HepG2 (cell line): ENCODE results near the gene MAP2K6. TPM values are rescaled to one million over a fixed set of nuclear protein-coding genes. Genes with fewer than 3 reads are reported as not detected.
A peak's percentile ranks its signal among the peaks of the same experiment; 100 is the strongest.

Experiments
- ATAC-seq: fragments of 200-7000 bp; cut with Tn5 transposase; 3 replicates; pipeline ENCODE4 v1.9.1; 2020; ENCODE audit warnings: mild to moderate bottlenecking, moderate library complexity
- BruUV-seq: library from RNA; stranded (reverse); fragments of 400-500 nt; replicated peaks from 2 replicates; lab custom pipeline; 2021; lab: Mats Ljungman, UMichigan
- CTCF ChIA-PET: fragments of 300-600 bp; formaldehyde crosslinking; extraction: SDS; loops from one replicate; lab custom pipeline; 2021; ENCODE audit warnings: low total read pairs, inconsistent platforms, low intra/inter-chr PET ratio; lab: Yijun Ruan, JAX
- POLR2A ChIA-PET: fragments of 350-600 bp; sonication (Branson Sonifier 250); formaldehyde crosslinking; loops from one replicate; lab custom pipeline; 2020; ENCODE audit warnings: antibody characterized with exemption, inconsistent platforms; lab: Yijun Ruan, JAX
- DNase-seq: peaks from one replicate; pipeline ENCODE4 v3.0.0-alpha.2; 2015; ENCODE audit warnings: low spot score
- FAIRE-seq: peaks from 3 replicates; lab custom pipeline; 2011; peaks lifted over from hg19 to GRCh38; lab: Jason Lieb, UNC
- H2AFZ ChIP-seq: one replicate; pipeline ENCODE4 v1.6.1; 2011; ENCODE audit warnings: low read length, inconsistent platforms
- H3K27ac ChIP-seq: fragments of 300-600 bp; 3 replicates; pipeline ENCODE4 v1.8.0; 2011; ENCODE audit warnings: mixed run types, mild to moderate bottlenecking, mixed read lengths, low read length, inconsistent platforms; ENCODE audit not compliant: insufficient read depth; ENCODE audit errors: extremely low read length
- H3K27me3 ChIP-seq, 2 experiments: fragments of 200-600 bp in 1 of 2; 2 replicates in 1 of 2; 3 replicates in 1 of 2; pipeline versions ENCODE4 v1.6.0 to v1.8.0; 2011; ENCODE audit warnings: low read length in 2 of 2, mild to moderate bottlenecking in 2 of 2, moderate library complexity in 2 of 2, inconsistent platforms in 1 of 2; ENCODE audit not compliant: insufficient read depth in 2 of 2, control insufficient read depth in 1 of 2
- H3K36me3 ChIP-seq, 2 experiments: fragments of 200-600 bp in 1 of 2; replicated peaks in 1 of 2; 2 replicates in 1 of 2; 3 replicates in 1 of 2; pipeline versions ENCODE4 v1.5.1 to v1.8.0; 2011; ENCODE audit warnings: low read length in 2 of 2, inconsistent platforms in 1 of 2; ENCODE audit not compliant: insufficient read depth in 2 of 2, control insufficient read depth in 1 of 2
- H3K4me1 ChIP-seq: 2 replicates; pipeline ENCODE4 v1.5.1; 2012; ENCODE audit warnings: low read length, inconsistent platforms; ENCODE audit not compliant: insufficient read depth
- H3K4me2 ChIP-seq: 2 replicates; pipeline ENCODE4 v1.6.0; 2011; ENCODE audit warnings: low read depth, low read length, inconsistent platforms
- H3K4me3 ChIP-seq, 3 experiments: fragments of 200-600 bp in 1 of 3; sonication (generic), shearing (Covaris generic) in 1 of 3; replicated peaks in 1 of 3; 2 replicates each; pipeline ENCODE4 v1.5.1; 2011 to 2016; ENCODE audit warnings: low read length in 3 of 3, inconsistent platforms in 2 of 3, low read depth in 2 of 3, mild to moderate bottlenecking in 2 of 3, control low read depth in 1 of 3, mixed read lengths in 1 of 3; ENCODE audit not compliant: insufficient read depth in 1 of 3
- H3K79me2 ChIP-seq: one replicate; pipeline ENCODE4 v1.6.1; 2011; ENCODE audit warnings: low read length, inconsistent platforms; ENCODE audit not compliant: insufficient read depth
- H3K9ac ChIP-seq: 2 replicates; pipeline ENCODE4 v1.6.0; 2011; ENCODE audit warnings: mild to moderate bottlenecking, low read depth, low read length, inconsistent platforms; ENCODE audit not compliant: insufficient read depth
- H3K9me3 ChIP-seq: 2 replicates; pipeline ENCODE4 v1.5.1; 2012; ENCODE audit warnings: mild to moderate bottlenecking, low read length
- H4K20me1 ChIP-seq: 2 replicates; pipeline ENCODE4 v1.6.0; 2011; ENCODE audit warnings: inconsistent platforms, mild to moderate bottlenecking, low read length, moderate library complexity; ENCODE audit not compliant: insufficient read depth
- ADNP ChIP-seq: sonication (generic); formaldehyde crosslinking; IDR thresholded peaks from 2 replicates; pipeline ENCODE4 v1.4.0; 2020; ENCODE audit warnings: missing genetic modification reagents
- BRCA1 ChIP-seq: sonication (generic); formaldehyde crosslinking; IDR thresholded peaks from 2 replicates; pipeline ENCODE4 v1.4.0; 2020; ENCODE audit warnings: missing genetic modification reagents
- KMT2B ChIP-seq: IDR thresholded peaks from 2 replicates; pipeline ENCODE4 v1.6.1; 2016; ENCODE audit warnings: missing genetic modification reagents, missing compliant biosample characterization
- RBM39 ChIP-seq: fragments of 200-400 bp; formaldehyde crosslinking; IDR thresholded peaks from one replicate; pipeline ENCODE4 v1.6.1; 2018; ENCODE audit warnings: antibody characterized with exemption, mild to moderate bottlenecking, low read depth, low read length; ENCODE audit not compliant: poor library complexity, severe bottlenecking
- SAP130 ChIP-seq: IDR thresholded peaks from 2 replicates; pipeline ENCODE4 v1.6.1; 2016; ENCODE audit warnings: low read depth
- SRY ChIP-seq: sonication (generic); formaldehyde crosslinking; IDR thresholded peaks from 2 replicates; pipeline ENCODE4 v1.8.0; 2022; ENCODE audit warnings: mild to moderate bottlenecking, missing genetic modification reagents
- YEATS2 ChIP-seq: sonication (generic); formaldehyde crosslinking; IDR thresholded peaks from 2 replicates; pipeline ENCODE4 v1.4.0; 2020; ENCODE audit warnings: missing genetic modification reagents, borderline replicate concordance
- ZBTB7B ChIP-seq: sonication (generic); formaldehyde crosslinking; IDR thresholded peaks from 2 replicates; pipeline ENCODE4 v1.4.0; 2020; ENCODE audit warnings: missing genetic modification reagents
- ZNF205 ChIP-seq: IDR thresholded peaks from 2 replicates; pipeline ENCODE4 v1.6.1; 2018; ENCODE audit warnings: missing biosample characterization, missing genetic modification reagents
- ZNF24 ChIP-seq: fragments of 450-650 bp; IDR thresholded peaks from 2 replicates; pipeline ENCODE4 v1.6.1; 2017; ENCODE audit warnings: antibody characterized with exemption, mild to moderate bottlenecking
- ZNF33B ChIP-seq: sonication (generic); formaldehyde crosslinking; IDR thresholded peaks from 2 replicates; pipeline ENCODE4 v1.5.1; 2020; ENCODE audit warnings: mild to moderate bottlenecking, missing genetic modification reagents
- ZNF432 ChIP-seq: sonication (generic); formaldehyde crosslinking; IDR thresholded peaks from 2 replicates; pipeline ENCODE4 v1.5.0; 2020; ENCODE audit warnings: missing genetic modification reagents, mild to moderate bottlenecking, borderline replicate concordance
- ZNF484 ChIP-seq: sonication (generic); formaldehyde crosslinking; IDR thresholded peaks from 2 replicates; pipeline ENCODE4 v1.5.1; 2020; ENCODE audit warnings: mild to moderate bottlenecking, low read depth, missing genetic modification reagents, borderline replicate concordance
- ZNF530 ChIP-seq: sonication (generic); formaldehyde crosslinking; IDR thresholded peaks from 2 replicates; pipeline ENCODE4 v1.5.0; 2020; ENCODE audit warnings: low read depth, mild to moderate bottlenecking, missing genetic modification reagents
- WGBS: methylation state at CpG from one replicate; pipeline ENCODE4 v1.1.6; 2017; ENCODE audit warnings: low lambda C conversion rate; 5-methylcytosine and 5-hydroxymethylcytosine counted together
- in situ Hi-C: cut with HindIII; loops from 2 replicates; pipeline ENCODE4 v1.10.0; 2017; ENCODE audit warnings: low pct_unique_long_range_greater_than_20kb; ENCODE audit not compliant: extremely low pct_ligation_motif_present
- intact Hi-C: fragments of 100-400 bp; cut with micrococcal nuclease; formaldehyde crosslinking; loops from one replicate; pipeline ENCODE4 v1.10.0; 2022; ENCODE audit not compliant: unreplicated experiment
- polyA plus RNA-seq, 8 experiments: library from polyadenylated mRNA; depleted of rRNA in 3 of 8; stranded (reverse) in 7 of 8; unstranded in 1 of 8; fragments of >200 nt; fragmentation: Illumina TruSeq in 4 of 8; extraction: Trizol in 4 of 8; gene quantifications; 2 replicates each; pipeline versions ENCODE4 v1.2.1 to v1.2.3, GENCODE V29; 2011 to 2016; ENCODE audit warnings: low read depth in 4 of 8, missing spikeins in 1 of 8, mixed read lengths in 1 of 8; ENCODE audit not compliant: insufficient read depth in 1 of 8
- total RNA-seq, 5 experiments: library from RNA; depleted of rRNA; stranded (reverse); fragments of >200 nt; fragmentation: Illumina TruSeq; extraction: Trizol; gene quantifications; 2 replicates each; pipeline ENCODE4 v1.2.3, GENCODE V29; 2016; ENCODE audit warnings: low read depth in 1 of 5
- TF ChIP-seq, protein P1 (sequence below): sonication (generic); formaldehyde crosslinking; IDR thresholded peaks from 2 replicates; pipeline ENCODE4 v1.4.0; 2020; ENCODE audit warnings: missing genetic modification reagents, mild to moderate bottlenecking, borderline replicate concordance
- TF ChIP-seq, protein P2 (sequence below): IDR thresholded peaks from 2 replicates; pipeline ENCODE4 v1.6.1; 2016; ENCODE audit warnings: missing biosample characterization, missing genetic modification reagents, low read depth
- TF ChIP-seq, protein P3 (sequence below): sonication (generic); formaldehyde crosslinking; IDR thresholded peaks from 2 replicates; pipeline ENCODE4 v1.5.0; 2020; ENCODE audit warnings: mild to moderate bottlenecking, missing genetic modification reagents

MAP2K6 gene
- total and polyA plus RNA-seq, 2 of the 13 experiments (the other 11 are each of a cell fraction or from before 2014, with no cell fraction given): 5.1 to 33.6 TPM

DNA sequence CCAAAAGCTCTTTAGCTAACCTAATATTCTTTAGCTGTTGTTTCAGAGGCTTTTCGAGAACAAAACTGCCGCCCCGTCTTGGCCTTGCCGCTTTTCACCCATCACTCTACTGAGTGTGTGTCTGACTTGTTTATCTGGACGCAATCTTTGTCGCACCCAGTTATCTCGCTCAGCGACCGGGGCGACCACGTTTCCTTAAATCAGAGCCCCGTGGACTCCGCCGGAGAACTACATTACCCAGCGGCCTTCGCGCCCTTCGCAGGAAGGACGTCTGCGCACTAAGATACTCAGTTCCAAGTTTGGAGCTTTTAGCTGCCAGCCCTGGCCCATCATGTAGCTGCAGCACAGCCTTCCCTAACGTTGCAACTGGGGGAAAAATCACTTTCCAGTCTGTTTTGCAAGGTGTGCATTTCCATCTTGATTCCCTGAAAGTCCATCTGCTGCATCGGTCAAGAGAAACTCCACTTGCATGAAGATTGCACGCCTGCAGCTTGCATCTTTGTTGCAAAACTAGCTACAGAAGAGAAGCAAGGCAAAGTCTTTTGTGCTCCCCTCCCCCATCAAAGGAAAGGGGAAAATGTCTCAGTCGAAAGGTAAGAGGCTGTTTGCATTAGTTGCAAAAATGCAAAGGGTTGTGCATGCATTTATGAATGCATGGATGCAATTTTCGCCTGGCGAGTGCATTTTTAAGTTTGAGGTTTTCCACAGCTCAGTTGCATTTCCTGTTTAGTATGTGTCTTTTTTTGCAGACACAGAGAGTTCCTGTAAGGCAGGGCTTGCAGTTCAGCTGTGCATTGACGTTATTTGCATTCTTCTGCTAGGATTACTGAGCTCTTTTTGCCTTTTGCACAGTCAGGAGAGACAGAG is at the start of gene MAP2K6 (continued):
- TF ChIP-seq ZNF33B (CRISPR knock-in tag): no peak
- TF ChIP-seq BRCA1 (CRISPR knock-in tag): no peak
- TF ChIP-seq, protein P1, sequence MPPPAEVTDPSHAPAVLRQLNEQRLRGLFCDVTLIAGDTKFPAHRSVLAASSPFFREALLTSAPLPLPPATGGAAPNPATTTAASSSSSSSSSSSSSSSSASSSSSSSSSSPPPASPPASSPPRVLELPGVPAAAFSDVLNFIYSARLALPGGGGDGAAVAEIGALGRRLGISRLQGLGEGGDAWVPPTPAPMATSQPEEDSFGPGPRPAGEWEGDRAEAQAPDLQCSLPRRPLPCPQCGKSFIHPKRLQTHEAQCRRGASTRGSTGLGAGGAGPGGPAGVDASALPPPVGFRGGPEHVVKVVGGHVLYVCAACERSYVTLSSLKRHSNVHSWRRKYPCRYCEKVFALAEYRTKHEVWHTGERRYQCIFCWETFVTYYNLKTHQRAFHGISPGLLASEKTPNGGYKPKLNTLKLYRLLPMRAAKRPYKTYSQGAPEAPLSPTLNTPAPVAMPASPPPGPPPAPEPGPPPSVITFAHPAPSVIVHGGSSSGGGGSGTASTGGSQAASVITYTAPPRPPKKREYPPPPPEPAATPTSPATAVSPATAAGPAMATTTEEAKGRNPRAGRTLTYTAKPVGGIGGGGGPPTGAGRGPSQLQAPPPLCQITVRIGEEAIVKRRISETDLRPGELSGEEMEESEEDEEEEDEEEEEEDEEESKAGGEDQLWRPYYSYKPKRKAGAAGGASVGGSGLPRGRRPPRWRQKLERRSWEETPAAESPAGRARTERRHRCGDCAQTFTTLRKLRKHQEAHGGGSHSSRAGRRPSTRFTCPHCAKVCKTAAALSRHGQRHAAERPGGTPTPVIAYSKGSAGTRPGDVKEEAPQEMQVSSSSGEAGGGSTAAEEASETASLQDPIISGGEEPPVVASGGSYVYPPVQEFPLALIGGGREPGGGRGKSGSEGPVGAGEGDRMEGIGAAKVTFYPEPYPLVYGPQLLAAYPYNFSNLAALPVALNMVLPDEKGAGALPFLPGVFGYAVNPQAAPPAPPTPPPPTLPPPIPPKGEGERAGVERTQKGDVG (CRISPR knock-in tag): peak; percentile 79; the same call in 1 of the 2 replicates
- TF ChIP-seq, protein P2, sequence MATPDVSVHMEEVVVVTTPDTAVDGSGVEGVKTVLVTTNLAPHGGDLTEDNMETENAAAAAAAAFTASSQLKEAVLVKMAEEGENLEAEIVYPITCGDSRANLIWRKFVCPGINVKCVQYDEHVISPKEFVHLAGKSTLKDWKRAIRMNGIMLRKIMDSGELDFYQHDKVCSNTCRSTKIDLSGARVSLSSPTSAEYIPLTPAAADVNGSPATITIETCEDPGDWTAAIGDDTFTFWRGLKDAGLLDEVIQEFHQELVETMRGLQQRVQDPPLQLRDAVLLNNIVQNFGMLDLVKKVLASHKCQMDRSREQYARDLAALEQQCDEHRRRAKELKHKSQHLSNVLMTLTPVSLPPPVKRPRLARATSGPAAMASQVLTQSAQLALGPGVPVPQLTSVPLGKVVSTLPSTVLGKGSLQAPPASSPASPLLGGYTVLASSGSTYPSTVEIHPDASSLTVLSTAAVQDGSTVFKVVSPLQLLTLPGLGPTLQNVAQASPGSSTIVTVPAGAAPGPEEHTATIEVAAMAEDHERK (CRISPR knock-in tag): 0 out of 2 replicates have a peak, but pooled peaks have one; percentile 15
- peak; percentile 70 for TF ChIP-seq SAP130
- TF ChIP-seq RBM39: no peak
- TF ChIP-seq, all 625 proteins: peak for 186

DNA sequence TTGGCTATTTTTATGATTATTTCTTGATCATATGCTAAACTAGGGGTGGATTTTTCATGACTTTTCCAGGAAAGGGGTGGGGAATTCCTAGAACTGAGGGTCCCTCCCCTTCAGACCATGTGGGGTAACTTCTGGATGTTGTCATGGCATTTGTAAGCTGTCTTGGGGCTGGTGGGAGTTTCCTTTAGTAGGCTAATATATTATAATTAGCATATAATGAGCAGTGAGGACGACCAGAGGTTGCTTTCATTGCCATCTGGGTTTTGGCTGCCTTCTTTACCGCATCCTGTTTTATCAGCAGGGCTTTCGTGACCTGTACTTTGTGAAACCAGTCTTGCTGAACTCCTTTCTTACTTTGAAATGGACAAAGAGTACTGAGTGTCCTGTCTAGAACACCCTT is 47.2 kb upstream of the MAP2K6 start:
- WGBS: 48% methylated on average over 3 of the region's 3 CpGs
- no peak for ATAC-seq
- intact Hi-C loops: no loop called here
- FAIRE-seq: no peak
- DNase-seq: no peak
- Histone ChIP-seq H3K4me3 (no peak overlapping the region), H3K36me3 (no peaks in the 10 kb centered on the region), H3K79me2 (no peaks in the 10 kb centered on the region), H4K20me1 (no peaks in the 10 kb centered on the region), H3K27ac (no peak overlapping the region), H3K27me3 (no peaks in the 10 kb centered on the region; a peak in 1 of 5 replicates), H3K9ac (no peak overlapping the region), H3K9me3 (no peaks in the 10 kb centered on the region), H3K4me2 (no peak overlapping the region), H3K4me1 (no peaks in the 10 kb centered on the region), H2AFZ (no peak overlapping the region)
- BruUV-seq: no TSS peak
- ChIA-PET CTCF (no interaction called here), POLR2A (no interaction called here)
- in situ Hi-C loops: no loop called here
- TF ChIP-seq ADNP (CRISPR knock-in tag) (no peak), KMT2B (CRISPR knock-in tag) (no peak), ZNF24 (no peak), ZNF432 (CRISPR knock-in tag) (no peak), ZNF205 (CRISPR knock-in tag) (no peak), ZNF484 (CRISPR knock-in tag) (no peak), ZBTB7B (CRISPR knock-in tag) (no peak), SRY (CRISPR knock-in tag) (no peak), YEATS2 (no peak), ZNF530 (no peak)
- TF ChIP-seq, protein P3, sequence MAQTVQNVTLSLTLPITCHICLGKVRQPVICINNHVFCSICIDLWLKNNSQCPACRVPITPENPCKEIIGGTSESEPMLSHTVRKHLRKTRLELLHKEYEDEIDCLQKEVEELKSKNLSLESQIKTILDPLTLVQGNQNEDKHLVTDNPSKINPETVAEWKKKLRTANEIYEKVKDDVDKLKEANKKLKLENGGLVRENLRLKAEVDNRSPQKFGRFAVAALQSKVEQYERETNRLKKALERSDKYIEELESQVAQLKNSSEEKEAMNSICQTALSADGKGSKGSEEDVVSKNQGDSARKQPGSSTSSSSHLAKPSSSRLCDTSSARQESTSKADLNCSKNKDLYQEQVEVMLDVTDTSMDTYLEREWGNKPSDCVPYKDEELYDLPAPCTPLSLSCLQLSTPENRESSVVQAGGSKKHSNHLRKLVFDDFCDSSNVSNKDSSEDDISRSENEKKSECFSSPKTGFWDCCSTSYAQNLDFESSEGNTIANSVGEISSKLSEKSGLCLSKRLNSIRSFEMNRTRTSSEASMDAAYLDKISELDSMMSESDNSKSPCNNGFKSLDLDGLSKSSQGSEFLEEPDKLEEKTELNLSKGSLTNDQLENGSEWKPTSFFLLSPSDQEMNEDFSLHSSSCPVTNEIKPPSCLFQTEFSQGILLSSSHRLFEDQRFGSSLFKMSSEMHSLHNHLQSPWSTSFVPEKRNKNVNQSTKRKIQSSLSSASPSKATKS (CRISPR knock-in tag): no peak
